Measurements from ENCODE around the gene ITPR2.

- no peak for TF ChIP-seq CTCF (IDR thresholded peaks at IDR 0.05; ENCODE audit: low read length)
- no peak for TF ChIP-seq EZH2 (IDR thresholded peaks at IDR 0.05; ENCODE audit: borderline replicate concordance, low read length)
These were observed 222.2 kb downstream of the ITPR2 start for GRCh38 chr12:26610774-26611173.

Measured in OCI-LY1 (cell line).